Astrocyte (in vitro differentiated cells and primary cell): ENCODE data around the gene ZNF618.

Experiments
- CTCF ChIP-seq: IDR thresholded peaks from 2 replicates; pipeline ENCODE4 v1.5.1; 2011; ENCODE audit warnings: low read depth, mild to moderate bottlenecking, inconsistent platforms, low read length, moderate library complexity; ENCODE audit not compliant: insufficient read depth
- EZH2 ChIP-seq: IDR thresholded peaks from 2 replicates; pipeline ENCODE4 v1.6.1; 2012; ENCODE audit warnings: mild to moderate bottlenecking, low read length, inconsistent platforms; ENCODE audit not compliant: insufficient read depth

- TF ChIP-seq CTCF (no peak), EZH2 (no peak)
These were observed 91.3 kb downstream of the ZNF618 start for GRCh38 chr9:113967380-113967779.
